ENCODE measurements around the gene DOCK9. TPM values are rescaled to one million over a fixed set of nuclear protein-coding genes. Genes with fewer than 3 reads are reported as not detected.

The DOCK9 gene
- total and polyA plus RNA-seq, 2 donors (not counting 3 experiments of a cell fraction or from before 2014, with no cell fraction given) = 147 to 323 TPM

- H3K27ac ChIP-seq (ENCODE audit: insufficient read depth, low read depth, low read length) = no peak overlapping the region
- intact Hi-C loops (cut with micrococcal nuclease) = no loop called here
- no TSS peak for BruUV-seq (replicated peaks)
- H2AFZ ChIP-seq (ENCODE audit: low read depth, low read length) = no peak overlapping the region
- no peaks in the 10 kb centered on the region for H3K9me1 ChIP-seq (replicated peaks; ENCODE audit: control insufficient read depth, extremely low read depth, insufficient read depth, low read length)
- H3K4me1 ChIP-seq (ENCODE audit: control insufficient read depth, extremely low read depth, insufficient read depth, low read length) = peaks cover 9% of the 10 kb centered on the region
- H3K27me3 ChIP-seq (ENCODE audit: control insufficient read depth in 2 of 2, insufficient read depth in 2 of 2, low read length in 2 of 2) = no peaks in the 10 kb centered on the region
- H3K36me3 ChIP-seq (ENCODE audit: control insufficient read depth in 2 of 2, extremely low read depth in 1 of 2, insufficient read depth in 2 of 2, low read length in 2 of 2) = no peaks in the 10 kb centered on the region
- H3K9ac ChIP-seq (replicated peaks; ENCODE audit: extremely low read depth, insufficient read depth, low read length) = no peak overlapping the region
- ChIA-PET POLR2A (no interaction called here), CTCF (interaction anchor here (1.5 kb wide), 1 partner anchor 21 kb away, joined by 3 read pairs; no protein-coding TSS in a partner anchor)
- H3K9me3 ChIP-seq (replicated peaks; ENCODE audit: control insufficient read depth, insufficient read depth, low read length) = no peaks in the 10 kb centered on the region
- dilution Hi-C loops (cut with MboI; ENCODE audit: extremely low pct_ligation_motif_present, low sequenced_read_pairs) = no loop called here
- no peak overlapping the region for H3K4me2 ChIP-seq (ENCODE audit: insufficient read depth, low read length)
- no peak for DNase-seq (ENCODE audit: low read depth, low spot score)
- H4K20me1 ChIP-seq (replicated peaks; ENCODE audit: control insufficient read depth, extremely low read depth, insufficient read depth, low read length) = no peaks in the 10 kb centered on the region
- FAIRE-seq = no peak
- H3K79me2 ChIP-seq (ENCODE audit: control insufficient read depth, insufficient read depth, low read length) = no peaks in the 10 kb centered on the region
- TF ChIP-seq CTCF (IDR thresholded peaks at IDR 0.05; ENCODE audit: extremely low read depth in 1 of 2, insufficient read depth in 1 of 2, low read depth in 1 of 2, low read length in 2 of 2) (no peak), FOS (IDR thresholded peaks at IDR 0.05; ENCODE audit: borderline replicate concordance, insufficient read depth, low read length) (no peak), GATA2 (IDR thresholded peaks at IDR 0.05; ENCODE audit: insufficient read depth, insufficient read length, low read depth, low read length) (no peak), MYC (IDR thresholded peaks at IDR 0.05; ENCODE audit: low read depth, low read length) (no peak), POLR2A (IDR thresholded peaks at IDR 0.05; ENCODE audit: low read depth, low read length) (no peak), JUN (IDR thresholded peaks at IDR 0.05; ENCODE audit: borderline replicate concordance, insufficient read depth, insufficient read length, low read depth) (no peak), POLR2AphosphoS5 (IDR thresholded peaks at IDR 0.05; ENCODE audit: insufficient read depth, low read depth, low read length) (no peak), EZH2 (IDR thresholded peaks at IDR 0.05; ENCODE audit: borderline replicate concordance, low read depth, low read length, severe bottlenecking) (no peak), MAX (IDR thresholded peaks at IDR 0.05; ENCODE audit: insufficient read depth, insufficient read length) (no peak)
- H3K4me3 ChIP-seq (replicated peaks in 1 of 3; ENCODE audit: insufficient read depth in 1 of 3, low read depth in 1 of 3, low read length in 3 of 3) = no peak overlapping the region
These were observed 34.7 kb upstream of the DOCK9 start for GRCh38 chr13:99012539-99012938.

Measured in endothelial cell of umbilical vein (primary cell).